NAMALWA (cell line): ENCODE results near the gene PRDX1.
"Not testable (repeated sequence)": the region's sequence is repeated elsewhere in the genome, so short reads cannot be mapped to it uniquely, and the experiment has no call there.

Experiments used
- DNase-seq: peaks from one replicate; pipeline ENCODE4 v3.0.0-alpha.2; 2015; ENCODE audit warnings: low spot score

PRDX1 gene

GRCh38 chr1:45535988-45536766, 14.5 kb upstream of the PRDX1 start:
- DNase-seq, result no peak

- no peak for DNase-seq
Measured at GRCh38 chr1:45531873-45532272, 10.2 kb upstream of the PRDX1 start.

- DNase-seq, result no peak
Measured at GRCh38 chr1:45530632-45531135, 9.0 kb upstream of the PRDX1 start.

GRCh38 chr1:45526135-45526644, 4.5 kb upstream of the PRDX1 start:
- DNase-seq, result no peak

GRCh38 chr1:45523975-45524374, 2.3 kb upstream of the PRDX1 start:
- DNase-seq, result not testable (repeated sequence)

- not testable (repeated sequence) for DNase-seq
Measured at GRCh38 chr1:45523516-45523915, 1.8 kb upstream of the PRDX1 start.

GRCh38 chr1:45522324-45523104, 830 bp upstream of the PRDX1 start:
- DNase-seq, result no peak

GRCh38 chr1:45519774-45520173, 1.9 kb downstream of the PRDX1 start:
- DNase-seq, result not testable (repeated sequence)

- peak; percentile 66 for DNase-seq
Measured at GRCh38 chr1:45518910-45519309, 2.8 kb downstream of the PRDX1 start.

- not testable (repeated sequence) for DNase-seq
Measured at GRCh38 chr1:45518366-45518765, 3.3 kb downstream of the PRDX1 start.

GRCh38 chr1:45516465-45516864, 5.2 kb downstream of the PRDX1 start:
- DNase-seq, result no peak

GRCh38 chr1:45516036-45516435, 5.6 kb downstream of the PRDX1 start:
- DNase-seq, result no peak

- DNase-seq, result not testable (repeated sequence)
Measured at GRCh38 chr1:45513532-45514260, 8.0 kb downstream of the PRDX1 start.

GRCh38 chr1:45512641-45513054, 9.0 kb downstream of the PRDX1 start:
- peak; percentile 77 for DNase-seq

- DNase-seq, result no peak
Measured at GRCh38 chr1:45510972-45511527, 10.6 kb downstream of the PRDX1 start.

- DNase-seq, result peak; percentile 12
Measured at GRCh38 chr1:45510036-45510971, 11.4 kb downstream of the PRDX1 start.

- peak; percentile 59 for DNase-seq
Measured at GRCh38 chr1:45508295-45509151, 13.2 kb downstream of the PRDX1 start.

GRCh38 chr1:45507893-45508292, 13.8 kb downstream of the PRDX1 start:
- DNase-seq, result no peak

- DNase-seq, result no peak
Measured at GRCh38 chr1:45507195-45507594, 14.5 kb downstream of the PRDX1 start.
